PFSK-1 (cell line): ENCODE measurements around the gene AOPEP.

Experiments used
- FOXP2 ChIP-seq: optimal IDR thresholded peaks from 2 replicates; pipeline ENCODE3; 2011; ENCODE audit warnings: borderline replicate concordance, control low read depth, inconsistent platforms; ENCODE audit not compliant: insufficient read depth; ENCODE audit errors: extremely low read length, extremely low read depth
- SIN3A ChIP-seq: IDR thresholded peaks from 2 replicates; pipeline ENCODE4 v1.6.1; 2012; ENCODE audit warnings: mild to moderate bottlenecking, low read length, moderate library complexity, borderline replicate concordance; ENCODE audit not compliant: insufficient read depth

DNA sequence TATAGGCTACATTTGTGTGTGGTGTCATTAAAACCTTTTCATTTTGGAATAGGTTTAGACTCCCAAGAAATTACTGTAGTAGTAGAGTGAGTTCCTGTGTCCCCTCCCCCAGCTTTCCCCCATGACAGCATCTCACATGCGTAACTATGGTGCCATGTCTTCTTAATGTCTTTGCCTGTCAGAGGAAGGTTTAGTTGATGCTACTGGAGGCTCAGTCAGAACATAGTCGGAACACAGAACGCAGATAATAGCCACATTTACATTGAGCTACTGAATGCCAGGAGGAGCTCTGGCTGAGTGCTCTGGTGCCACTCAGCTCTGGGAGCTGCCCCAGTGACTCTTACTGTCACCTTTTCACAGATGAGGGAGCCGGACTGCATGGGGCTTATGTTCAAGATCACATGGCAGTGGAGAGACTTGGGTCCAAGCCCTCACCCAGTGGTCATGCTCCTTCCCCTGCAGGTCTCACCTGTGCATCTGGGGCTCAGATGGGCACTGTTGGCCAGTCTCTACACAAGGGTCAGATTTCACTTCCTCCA lies 223.6 kb downstream of the AOPEP start:
- TF ChIP-seq SIN3A (no peak), FOXP2 (no peak)
